ENCODE measurements around the gene N4BP2L2.
"Not testable (repeated sequence)": the region's sequence is repeated elsewhere in the genome, so short reads cannot be mapped to it uniquely, and the experiment has no call there.

N4BP2L2 gene

DNA sequence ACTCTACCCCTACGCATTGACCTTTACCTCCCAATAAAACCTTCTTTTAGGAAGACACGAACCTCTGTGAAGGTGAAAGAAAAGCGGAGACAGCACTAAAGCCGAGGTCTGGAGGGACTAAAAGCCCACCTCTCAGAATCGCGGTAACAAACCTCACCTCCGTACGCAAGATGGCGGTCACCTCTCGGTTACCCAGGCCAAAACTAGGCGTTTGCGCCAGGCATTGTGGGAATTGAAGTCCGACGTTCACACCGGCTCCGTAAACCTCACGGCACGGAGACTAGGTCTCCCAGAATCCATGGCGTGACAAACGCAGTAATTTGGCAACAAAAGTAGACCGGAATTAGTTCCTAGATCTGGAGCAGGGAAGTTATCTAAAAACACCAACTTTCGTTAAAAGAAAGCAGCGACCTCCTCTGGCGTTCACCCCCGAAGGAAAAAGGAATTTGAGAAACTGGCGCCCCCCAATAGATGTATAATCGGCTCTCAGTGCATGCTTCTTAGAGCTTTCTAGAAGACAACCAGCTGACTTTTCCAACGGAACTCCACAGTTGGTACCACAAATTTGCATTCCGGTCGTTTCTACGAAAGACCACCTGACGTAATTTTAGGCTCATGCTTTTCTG is at the start of gene N4BP2L2:
Gene N4BP2L2, minus strand, starts transcription at position 175 of the 626 bp plus-strand sequence. CDS start 1,768 bp downstream, outside the sequence.
- peak; percentile 65 for DNase-seq

DNA sequence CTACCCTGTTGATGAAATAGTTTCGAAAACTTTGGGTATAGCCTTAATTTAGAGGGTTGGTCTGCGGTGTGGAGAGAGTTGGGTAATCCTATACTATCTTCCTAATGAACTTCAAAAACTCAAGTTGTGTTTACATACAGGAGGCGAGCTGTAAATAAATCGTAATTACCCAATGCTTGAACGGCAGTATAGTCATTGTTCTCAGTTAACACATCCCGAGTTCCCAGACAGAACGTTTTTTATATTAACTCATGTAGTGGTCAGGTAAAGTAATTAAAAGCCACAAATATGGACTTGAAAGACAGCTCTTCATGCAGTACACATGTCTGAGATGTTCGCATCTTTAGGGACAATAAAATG is 49.2 kb upstream of the N4BP2L2 start:
- DNase-seq: no peak

DNA sequence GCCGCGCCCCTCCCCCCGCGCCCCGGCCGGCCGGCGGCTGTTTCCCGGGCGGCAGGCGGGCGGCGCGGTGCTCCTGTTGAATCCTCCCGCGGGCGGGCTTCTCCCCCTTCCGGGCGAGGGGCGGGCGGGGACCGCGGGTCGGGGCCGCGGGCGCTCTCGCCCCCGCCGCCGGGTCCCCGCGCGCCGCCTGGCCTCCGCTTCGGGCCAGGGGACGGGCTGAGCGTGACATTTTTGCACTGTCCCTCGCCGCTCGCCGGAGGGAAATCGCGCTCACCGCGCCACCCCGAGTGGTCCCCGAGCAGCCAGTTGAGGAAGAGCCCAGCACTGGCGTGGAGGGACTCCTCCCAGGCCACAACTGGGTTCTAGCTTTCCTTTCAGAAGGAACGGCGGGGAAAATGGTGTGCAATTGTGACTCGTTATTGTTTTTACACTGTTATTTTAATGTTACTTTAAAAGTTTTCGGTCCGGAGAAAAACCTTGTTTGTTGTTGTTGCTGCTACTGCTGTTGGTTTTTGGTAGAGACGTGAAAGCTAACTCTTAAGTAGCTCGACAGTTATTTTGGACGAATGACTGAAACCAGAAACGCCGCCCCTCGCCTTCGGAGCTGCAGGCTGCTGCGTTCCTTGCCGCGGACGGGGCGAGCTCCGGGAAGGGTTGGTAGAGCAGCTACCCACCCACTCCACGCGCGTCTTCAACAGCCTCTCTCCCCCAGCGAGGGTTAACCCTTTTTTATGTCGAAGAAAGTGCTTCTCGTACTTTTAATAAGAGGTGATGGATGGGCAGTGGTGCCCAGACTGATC is 48.6 kb upstream of the N4BP2L2 start:
- no peak for DNase-seq

DNA sequence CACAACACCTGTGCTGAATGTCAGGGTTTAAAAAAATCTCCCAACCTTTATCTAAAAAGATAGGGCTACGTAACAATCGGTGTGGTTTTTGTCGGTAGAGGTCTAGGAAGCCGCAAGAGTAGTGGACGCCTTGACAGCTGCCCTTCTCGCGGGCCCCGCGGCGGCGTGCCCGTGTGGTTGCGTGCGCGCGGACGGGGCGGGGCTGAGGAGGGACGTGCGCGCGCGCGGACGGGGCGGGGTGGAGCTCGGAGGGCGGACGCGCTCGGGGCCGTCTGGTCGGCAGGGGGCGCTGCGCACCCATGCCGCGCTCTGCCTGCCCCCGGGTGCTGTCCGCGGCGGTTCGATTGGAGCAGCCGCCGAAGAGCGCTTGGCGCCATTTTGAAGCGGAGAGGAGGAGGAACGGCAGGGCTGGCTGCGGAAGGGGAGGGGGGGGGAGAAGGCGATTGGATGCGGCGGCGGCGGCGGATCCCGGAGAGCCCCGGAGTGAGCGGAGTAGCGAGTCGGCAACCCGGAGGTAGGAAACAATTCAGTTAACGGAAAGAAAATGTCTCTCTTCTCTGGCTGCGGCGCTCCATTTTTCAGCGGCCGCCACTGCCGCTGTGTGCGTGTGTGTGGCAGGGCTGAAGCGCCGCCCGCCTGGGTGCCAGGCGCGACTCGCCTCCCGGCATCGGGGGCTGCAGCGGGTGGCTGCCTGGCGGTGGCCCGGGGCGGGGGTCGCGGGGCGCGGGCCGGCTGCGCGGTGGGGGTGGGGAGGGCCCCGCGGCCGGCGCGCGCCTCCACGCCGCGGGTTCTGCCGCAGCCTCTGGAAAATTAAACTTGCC is 47.7 kb upstream of the N4BP2L2 start, which contains the start of gene PDS5B:
Gene PDS5B, plus strand, starts transcription at position 373 of the 821 bp plus-strand sequence. CDS start 62,321 bp downstream, outside the sequence.
- peak; percentile 65 for DNase-seq

DNA sequence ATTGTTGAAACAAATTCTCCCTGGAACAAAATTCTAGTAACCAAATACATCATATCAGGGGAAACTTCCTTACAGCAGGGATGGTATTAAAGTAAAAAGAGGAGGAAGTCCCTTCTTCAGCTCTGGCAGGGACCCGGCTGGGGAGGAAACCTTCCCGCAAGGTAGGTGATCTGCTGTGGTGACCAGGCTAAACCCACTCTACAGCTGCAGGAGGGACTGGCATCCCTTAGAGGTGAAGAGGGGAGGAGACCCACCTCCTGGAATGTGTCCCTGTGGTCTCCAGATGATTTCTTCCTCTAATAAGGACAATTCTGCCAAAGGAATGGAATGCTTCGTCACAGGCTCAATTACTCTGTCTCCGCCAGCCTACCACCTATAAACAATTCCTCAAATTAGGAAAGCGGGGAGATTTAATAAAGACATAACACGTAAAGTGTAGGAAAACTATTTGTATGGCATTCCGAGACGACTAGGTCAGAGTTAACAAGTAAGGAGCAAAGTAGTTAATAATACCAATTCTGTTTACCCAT is 47.0 kb upstream of the N4BP2L2 start:
- no peak for DNase-seq

DNA sequence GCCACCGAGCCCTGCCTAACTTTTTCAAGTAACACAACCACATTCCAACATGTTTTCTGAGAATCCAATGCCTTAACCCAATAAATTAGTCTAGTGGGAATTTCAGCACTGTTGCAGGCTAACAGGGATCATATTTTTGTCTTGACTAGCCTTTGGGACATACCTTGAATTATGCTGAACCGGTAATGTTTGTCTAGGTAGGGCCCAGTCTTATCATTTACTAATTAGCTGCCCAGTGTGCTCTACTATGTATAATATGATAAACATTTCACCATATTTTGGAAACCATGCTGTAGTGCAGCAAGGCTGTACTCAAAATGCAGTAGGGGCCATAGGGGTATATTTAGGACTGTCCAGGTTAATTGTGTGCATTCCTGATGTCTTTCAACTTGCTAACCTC is 44.4 kb upstream of the N4BP2L2 start:
- no peak for DNase-seq

DNA sequence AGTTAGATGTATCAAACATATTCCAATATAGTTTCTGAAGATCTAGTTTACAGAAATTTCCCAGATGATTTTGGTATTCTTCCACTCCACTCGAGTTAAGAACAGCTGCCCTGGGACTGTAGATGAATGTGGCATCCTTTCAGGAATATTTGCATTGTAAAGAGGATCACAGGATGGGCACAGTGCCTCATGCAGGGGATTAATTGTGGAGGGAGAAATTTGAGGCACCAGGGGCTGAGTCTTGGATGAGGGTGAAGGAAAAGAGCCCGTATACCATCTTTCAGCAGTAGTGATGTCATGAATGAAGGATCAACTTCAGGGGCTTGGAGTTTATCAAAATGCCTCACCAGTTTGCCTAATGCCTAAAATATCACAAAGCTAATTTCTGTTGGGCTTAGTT is 43.7 kb upstream of the N4BP2L2 start:
- DNase-seq: no peak

DNA sequence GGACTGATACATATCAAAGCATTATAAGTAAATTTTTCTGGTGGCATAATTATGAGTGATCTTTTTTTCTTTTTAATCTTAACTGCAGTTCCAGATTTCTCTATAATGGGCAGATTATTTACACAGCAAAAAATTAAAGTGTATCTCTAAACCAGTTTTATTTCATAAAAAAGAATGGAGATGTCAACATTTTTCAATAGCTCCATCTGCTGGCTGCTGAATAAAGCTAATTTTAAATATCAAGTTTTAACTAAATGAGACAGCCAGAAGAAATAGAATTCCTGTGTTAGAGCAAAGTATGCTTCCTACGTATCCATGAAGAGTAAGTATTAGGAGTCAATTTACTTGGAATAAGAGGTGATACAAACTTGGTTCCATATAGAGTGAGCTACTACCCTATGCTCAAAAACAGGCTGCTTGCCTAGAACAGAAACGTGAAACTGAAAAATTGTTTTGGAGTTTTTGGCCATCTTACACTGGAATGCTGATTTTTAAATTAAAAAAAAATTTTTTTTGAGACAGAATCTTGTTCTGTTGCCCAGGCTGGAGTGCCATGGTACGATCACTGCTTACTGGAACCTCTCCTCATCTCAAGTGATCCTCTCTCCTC is 42.7 kb upstream of the N4BP2L2 start:
- DNase-seq: no peak

DNA sequence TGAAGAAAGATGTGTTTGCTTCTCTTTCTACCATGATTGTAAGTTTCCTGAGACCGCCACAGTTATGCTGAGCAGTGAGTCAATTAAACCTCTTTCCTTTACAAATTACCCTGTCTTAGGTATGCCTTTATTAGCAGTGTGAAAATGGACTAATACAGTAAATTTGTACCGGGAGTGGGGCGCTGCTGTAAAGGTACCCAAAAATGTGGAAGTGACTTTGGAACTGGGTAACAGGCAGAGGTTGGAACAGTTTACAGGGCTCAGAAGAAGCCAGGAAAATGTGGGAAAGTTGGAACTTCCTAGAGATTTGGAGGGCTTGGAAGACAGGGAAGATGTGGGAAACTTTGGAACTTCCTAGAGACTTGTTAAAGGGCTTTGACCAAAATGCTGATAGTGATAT is 38.4 kb upstream of the N4BP2L2 start:
- no peak for DNase-seq

DNA sequence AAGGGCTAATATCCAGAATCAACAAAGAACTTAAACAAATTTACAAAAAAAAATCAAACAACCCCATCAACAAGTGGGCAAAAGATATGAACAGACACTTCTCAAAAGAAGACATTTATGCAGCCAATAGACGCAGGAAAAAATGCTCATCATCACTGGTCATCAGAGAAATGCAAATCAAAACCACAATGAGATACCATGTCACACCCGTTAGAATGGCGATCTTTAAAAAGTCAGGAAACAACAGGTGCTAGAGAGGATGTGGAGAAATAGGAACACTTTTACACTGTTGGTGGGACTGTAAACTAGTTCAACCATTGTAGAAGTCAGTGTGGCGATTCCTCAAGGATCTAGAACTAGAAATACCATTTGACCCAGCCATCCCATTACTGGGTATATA is 37.1 kb upstream of the N4BP2L2 start:
- DNase-seq: not testable (repeated sequence)

DNA sequence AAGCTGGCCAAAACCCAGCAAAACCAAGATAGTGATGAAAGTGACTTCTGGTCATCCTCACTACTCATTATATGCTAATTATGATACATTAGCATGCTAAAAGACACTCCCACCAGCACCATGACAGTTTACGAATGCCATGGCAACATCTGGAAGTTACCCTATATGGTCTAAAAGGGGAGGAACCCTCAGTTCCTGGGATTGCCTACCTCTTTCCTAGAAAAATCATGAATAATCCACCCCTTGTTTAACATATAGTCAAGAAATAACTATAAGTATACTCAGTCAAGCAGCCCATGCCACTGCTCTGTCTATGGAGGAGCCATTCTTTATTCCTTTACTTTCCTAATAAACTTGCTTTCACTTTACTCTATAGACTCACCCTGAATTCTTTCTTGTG is 22.2 kb upstream of the N4BP2L2 start:
- DNase-seq: not testable (repeated sequence)

DNA sequence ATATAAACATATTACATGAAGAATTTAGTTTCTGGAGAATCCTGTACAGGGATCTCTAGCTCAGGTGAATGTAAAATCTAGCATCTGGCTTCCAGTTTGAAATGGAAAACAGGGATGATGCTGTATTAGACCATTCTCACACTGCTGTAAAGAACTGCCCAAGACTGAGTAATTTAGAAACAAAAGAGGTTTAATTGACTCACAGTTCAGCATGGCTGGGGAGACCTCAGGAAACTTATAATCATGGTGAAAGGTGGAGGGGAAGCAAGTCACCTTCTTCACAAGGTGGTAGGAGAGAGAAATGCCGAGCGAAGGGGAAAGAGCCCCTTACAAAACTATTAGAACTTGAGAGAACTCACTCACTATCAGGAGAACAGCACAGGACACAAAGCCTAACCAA is 17.0 kb upstream of the N4BP2L2 start:
- DNase-seq: no peak

DNA sequence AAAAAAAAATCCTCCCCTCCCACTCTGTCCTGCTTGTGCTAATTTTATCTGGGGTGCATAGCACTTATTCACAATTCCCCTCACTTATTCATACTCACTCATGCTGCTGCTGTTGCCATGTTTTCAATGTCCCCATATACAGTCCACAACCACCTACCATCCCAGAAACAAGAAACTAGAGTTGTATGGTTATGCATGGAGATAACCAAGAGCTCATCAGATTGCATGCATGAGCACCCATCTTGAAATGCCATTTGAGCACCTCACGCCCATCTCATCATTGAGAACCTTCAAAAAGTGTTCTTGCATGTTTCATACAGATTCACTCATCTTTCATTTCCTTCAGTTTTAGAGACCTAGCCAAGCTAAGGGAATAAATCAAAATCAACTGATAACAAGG is 15.1 kb upstream of the N4BP2L2 start:
- DNase-seq: no peak

DNA sequence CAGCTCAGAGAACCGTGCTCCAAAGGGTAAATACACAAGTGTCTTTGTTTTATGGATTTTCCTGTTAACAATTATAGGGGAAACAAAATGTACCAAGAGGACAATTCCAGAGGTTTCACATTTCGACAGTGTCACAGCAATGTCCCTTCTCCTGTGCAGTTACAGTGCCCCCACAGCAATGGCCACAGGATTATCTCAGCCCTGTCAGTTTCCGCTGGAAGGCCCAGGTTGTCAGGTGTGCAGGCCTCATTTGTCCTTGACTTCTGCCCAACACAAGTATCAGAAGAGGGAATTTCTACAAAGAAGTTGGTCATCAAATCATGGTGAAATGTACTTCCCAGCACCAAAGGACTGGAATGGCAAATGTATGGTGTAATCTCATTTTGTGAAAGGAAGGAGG is 11.2 kb upstream of the N4BP2L2 start:
- no peak for DNase-seq

DNA sequence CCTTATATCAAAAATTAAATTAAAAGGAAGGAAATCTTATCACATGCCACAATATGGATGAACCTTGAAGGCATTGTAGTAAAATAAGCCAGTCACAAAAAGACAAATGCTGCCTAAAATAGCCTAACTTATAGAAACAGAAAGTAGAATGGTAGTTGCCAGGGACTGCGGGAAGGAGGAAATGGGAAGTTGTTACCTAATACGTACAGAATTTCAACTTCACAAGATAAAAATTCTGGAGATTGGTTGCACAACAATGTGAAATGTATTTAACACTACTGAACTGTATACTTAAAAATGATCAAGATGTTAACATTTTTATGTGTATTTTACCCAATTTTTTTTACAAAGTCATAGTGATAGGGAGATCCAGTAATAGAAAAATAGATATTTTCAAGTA is 10.2 kb upstream of the N4BP2L2 start:
- no peak for DNase-seq

DNA sequence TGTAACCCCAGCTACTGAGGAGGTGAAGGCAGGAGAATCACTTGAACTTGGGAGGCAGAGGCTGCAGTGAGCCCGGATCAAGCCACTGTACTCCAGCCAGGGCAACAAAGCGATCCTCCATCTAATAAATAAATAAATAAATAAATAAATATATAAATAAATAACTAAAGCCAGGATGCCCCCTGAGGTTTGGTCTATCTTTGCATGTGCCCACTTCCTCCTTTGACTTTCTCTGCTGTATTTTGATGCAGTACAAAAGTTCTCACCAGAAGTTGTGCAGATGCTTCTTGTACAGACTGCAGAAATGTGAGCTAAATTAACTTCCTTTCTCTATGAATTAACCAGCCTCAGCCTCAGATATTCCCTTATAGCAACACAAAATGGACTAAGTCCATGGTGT is 6.5 kb upstream of the N4BP2L2 start:
- no peak for DNase-seq

DNA sequence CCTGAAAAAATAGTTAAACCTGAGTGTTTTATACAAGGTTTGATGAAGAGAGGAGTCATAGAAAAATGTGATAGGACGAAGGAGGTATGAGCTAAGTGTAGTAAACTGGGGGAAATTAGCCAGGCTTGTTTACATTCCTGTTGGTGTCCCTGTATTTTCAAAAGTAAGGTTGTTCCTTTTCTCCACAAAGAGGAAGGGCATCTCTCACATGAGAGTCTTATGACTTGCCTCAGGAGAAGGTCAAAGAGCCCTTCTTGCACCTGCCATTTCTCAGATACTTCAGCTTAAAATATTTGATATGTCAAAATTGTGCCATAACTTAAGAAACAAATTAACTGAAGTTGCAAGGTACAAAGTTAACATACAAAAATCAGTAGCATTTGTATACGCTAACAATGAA is 3.6 kb upstream of the N4BP2L2 start:
- no peak for DNase-seq

DNA sequence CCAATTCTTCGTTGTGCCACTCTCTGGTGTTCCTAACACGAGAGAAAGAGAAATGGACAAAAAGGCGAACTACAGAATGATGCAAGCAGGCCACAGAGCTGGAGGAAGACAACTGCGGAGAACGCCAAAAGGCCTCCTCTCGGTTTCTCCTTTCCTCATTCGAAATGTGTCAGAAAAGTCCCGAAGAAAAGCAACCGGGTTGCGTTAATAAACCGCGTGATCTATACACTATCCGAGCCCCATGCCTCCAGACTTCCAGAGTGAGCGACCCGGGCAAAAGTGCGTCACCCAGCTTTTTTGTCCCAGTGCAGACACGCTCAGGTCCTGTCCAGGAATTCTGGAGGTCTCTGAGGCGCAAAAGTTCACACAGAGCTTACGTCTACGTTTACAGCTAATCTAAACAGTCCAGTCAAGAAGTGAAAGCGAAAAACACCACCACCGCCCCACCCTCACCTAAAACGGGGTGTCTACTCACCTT is 413 bp downstream of the N4BP2L2 start:
- DNase-seq: no peak

DNA sequence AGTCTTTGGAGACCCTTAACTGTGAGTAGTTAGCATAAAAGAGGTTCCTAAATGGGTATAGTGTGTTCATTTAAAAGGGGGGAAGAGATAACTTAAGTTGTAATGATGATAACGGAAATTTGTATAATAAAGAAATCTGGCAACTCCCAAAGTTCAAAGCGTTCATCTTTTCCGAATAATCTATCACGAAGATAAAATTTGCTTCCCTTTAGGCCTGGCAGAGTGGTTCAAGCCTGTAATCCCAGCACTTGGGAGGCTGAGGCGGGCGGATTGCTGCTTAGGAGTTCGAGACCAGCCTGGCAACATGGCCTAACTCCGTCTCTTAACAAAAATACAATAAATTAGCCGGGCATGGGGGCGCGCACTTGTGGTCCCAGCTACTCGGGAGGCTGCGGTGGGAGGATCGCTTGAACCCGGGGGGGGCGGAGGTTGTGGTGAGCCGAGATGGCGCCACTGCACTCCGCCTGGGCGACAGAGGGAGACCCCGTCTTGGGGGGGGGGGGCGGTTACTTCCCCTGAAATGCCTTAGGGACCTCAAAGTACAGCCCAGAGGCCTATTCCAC is 934 bp downstream of the N4BP2L2 start:
- no peak for DNase-seq

DNA sequence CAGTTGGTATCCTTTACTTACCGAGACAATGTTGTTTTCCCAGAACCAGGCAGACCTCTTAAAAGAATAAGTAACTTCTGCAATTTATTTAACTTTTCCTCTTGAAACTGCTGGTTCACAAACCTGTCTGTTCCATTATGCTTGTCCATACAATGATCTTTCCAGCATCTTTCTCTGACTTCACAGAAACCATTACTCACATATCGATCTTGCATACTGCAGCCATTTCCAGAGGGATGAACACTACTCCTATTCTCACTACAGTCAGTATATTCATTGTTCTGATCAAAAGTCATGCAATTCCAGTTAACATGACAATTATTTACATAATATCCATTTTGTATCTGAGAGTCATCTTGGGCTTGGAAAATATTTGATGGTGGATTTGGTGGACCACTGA is 2.8 kb downstream of the N4BP2L2 start:
- DNase-seq: no peak

DNA sequence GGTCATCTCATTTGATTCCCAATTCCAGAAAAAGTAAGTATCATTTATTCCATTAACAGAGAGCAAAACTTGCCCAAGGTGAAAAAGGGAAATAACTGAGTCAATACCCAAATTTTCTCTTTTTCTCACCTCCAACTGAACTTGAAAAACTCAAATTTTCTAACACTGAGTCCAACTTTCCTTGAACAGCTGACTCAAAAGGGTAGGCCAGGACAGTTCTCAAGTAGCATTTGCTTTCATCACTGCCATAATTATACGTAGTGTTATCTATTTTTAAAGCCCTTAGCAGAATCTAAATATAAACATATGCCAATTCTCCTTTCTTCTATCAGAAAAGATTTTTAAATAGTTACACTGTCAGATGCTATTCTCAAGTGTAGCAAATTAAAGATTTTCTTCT is 3.5 kb downstream of the N4BP2L2 start:
- no peak for DNase-seq

DNA sequence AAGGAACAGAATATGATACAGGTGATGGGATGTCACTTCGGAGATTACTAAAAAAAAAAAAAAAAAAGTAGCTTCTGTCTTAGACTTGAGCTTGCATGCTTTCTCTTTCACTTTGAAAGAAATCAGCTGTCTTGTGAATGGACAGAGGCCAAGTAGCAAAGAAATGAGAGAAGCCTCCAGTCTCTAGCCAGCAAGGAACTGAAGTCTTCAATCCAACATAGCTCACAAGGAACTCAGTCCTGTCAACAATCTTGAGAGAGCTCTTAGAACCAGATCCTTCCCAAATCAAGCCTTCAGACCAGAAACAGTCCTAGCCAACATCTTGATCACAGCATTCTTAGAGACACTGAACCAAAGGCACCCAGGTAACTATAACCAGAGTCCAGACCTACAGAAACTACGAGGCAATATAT is 7.7 kb downstream of the N4BP2L2 start:
- no peak for DNase-seq

DNA sequence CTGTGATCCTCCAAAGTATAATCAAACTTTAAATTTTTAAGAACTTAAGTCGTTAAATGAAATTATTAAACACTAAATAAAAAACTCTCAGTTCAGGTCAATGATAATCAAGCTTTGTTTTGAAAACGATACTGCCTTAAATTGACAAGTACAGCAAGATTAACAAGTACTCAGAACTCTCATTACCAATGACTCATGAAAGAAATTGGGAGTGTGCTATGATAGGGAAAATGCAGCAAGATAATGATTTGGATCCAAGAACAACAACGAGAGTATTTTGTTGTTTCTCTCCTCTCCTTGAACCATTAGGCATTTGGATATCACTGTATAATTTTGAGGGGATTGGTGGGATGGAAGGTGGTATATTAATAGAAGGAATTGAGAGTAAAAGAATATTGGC is 10.2 kb downstream of the N4BP2L2 start:
- no peak for DNase-seq
